GM12878 (cell line): Measurements from ENCODE around the gene GGNBP2. TPM values are rescaled to one million over a fixed set of nuclear protein-coding genes. Genes with fewer than 3 reads are reported as not detected.

Source experiments
- ATAC-seq: fragments of 200-7000 bp; cut with Tn5 transposase; 3 replicates; pipeline ENCODE4 v1.9.1; 2020; ENCODE audit warnings: mild to moderate bottlenecking, moderate library complexity
- BruUV-seq: library from RNA; stranded (reverse); fragments of 400-500 nt; replicated peaks from 2 replicates; lab custom pipeline; 2021; lab: Mats Ljungman, UMichigan
- CTCF ChIA-PET: fragments of 300-600 bp; sonication (Branson Sonifier 250); formaldehyde crosslinking; extraction: SDS; loops from one replicate; lab custom pipeline; 2021; ENCODE audit warnings: inconsistent platforms; lab: Yijun Ruan, JAX
- POLR2A ChIA-PET: fragments of 350-600 bp; formaldehyde crosslinking; extraction: SDS; loops from one replicate; lab custom pipeline; 2021; ENCODE audit warnings: inconsistent platforms; lab: Charles Lee
- RAD21 ChIA-PET: fragments of 300-600 bp; sonication (Branson Sonifier 250); formaldehyde crosslinking; loops from one replicate; lab custom pipeline; 2023; ENCODE audit warnings: antibody characterized with exemption; ENCODE audit not compliant: unreplicated experiment; lab: Charles Lee
- SMC1A ChIA-PET: fragments of 300-600 bp; sonication (Branson Sonifier 250); formaldehyde crosslinking; loops from one replicate; lab custom pipeline; 2023; ENCODE audit not compliant: unreplicated experiment, uncharacterized antibody; lab: Charles Lee
- DNase-seq: peaks from one replicate; pipeline ENCODE4 v3.0.0-alpha.2; 2011; ENCODE audit warnings: low read depth, low spot score
- FAIRE-seq: peaks from 3 replicates; lab custom pipeline; 2011; peaks lifted over from hg19 to GRCh38; lab: Jason Lieb, UNC
- H2AFZ ChIP-seq: 2 replicates; pipeline ENCODE4 v1.6.0; 2011; ENCODE audit warnings: low read depth, low read length, control low read depth; ENCODE audit not compliant: control insufficient read depth
- H3K27ac ChIP-seq: 2 replicates; pipeline ENCODE4 v1.5.1; 2011; ENCODE audit warnings: control low read depth; ENCODE audit not compliant: control insufficient read depth, insufficient read depth
- H3K27me3 ChIP-seq, 2 experiments: replicated peaks in 1 of 2; 2 replicates each; pipeline versions ENCODE4 v1.6.0 to v1.6.1; 2011; ENCODE audit warnings: low read length in 1 of 2; ENCODE audit not compliant: control insufficient read depth in 2 of 2, insufficient read depth in 2 of 2
- H3K36me3 ChIP-seq, 2 experiments: 2 replicates each; pipeline ENCODE4 v1.5.1; 2011; ENCODE audit warnings: low read length in 1 of 2; ENCODE audit not compliant: control insufficient read depth in 2 of 2, insufficient read depth in 2 of 2
- H3K4me1 ChIP-seq: 2 replicates; pipeline ENCODE4 v1.6.1; 2011; ENCODE audit warnings: mild to moderate bottlenecking, low read length, moderate library complexity, mixed read lengths; ENCODE audit not compliant: control insufficient read depth, insufficient read depth
- H3K4me2 ChIP-seq: 2 replicates; pipeline ENCODE4 v1.6.0; 2011; ENCODE audit warnings: control low read depth; ENCODE audit not compliant: control insufficient read depth, insufficient read depth
- H3K4me3 ChIP-seq: fragments of 200-600 bp; sonication (generic); 2 replicates; pipeline ENCODE4 v1.5.1; 2016
- H3K79me2 ChIP-seq: 2 replicates; pipeline ENCODE4 v1.6.0; 2011; ENCODE audit warnings: low read length; ENCODE audit not compliant: control insufficient read depth, insufficient read depth
- H3K9ac ChIP-seq: 2 replicates; pipeline ENCODE4 v1.8.0; 2011; ENCODE audit warnings: low read length, control low read depth, mixed read lengths; ENCODE audit not compliant: control insufficient read depth, insufficient read depth
- H3K9me3 ChIP-seq: replicated peaks from 3 replicates; pipeline ENCODE4 v1.5.1; 2011; ENCODE audit warnings: mild to moderate bottlenecking, low read length; ENCODE audit not compliant: control insufficient read depth, insufficient read depth
- H4K20me1 ChIP-seq: 2 replicates; pipeline ENCODE4 v1.6.0; 2011; ENCODE audit not compliant: control insufficient read depth, insufficient read depth
- ATF2 ChIP-seq: IDR thresholded peaks from 2 replicates; pipeline ENCODE4 v1.6.1; 2012; ENCODE audit warnings: low read length, inconsistent platforms
- EGR1 ChIP-seq, 2 experiments: IDR thresholded peaks; 1 replicate in 1 of 2; 2 replicates in 1 of 2; pipeline ENCODE4 v1.6.1; 2011 to 2012; ENCODE audit warnings: low read depth in 2 of 2, low read length in 2 of 2, borderline replicate concordance in 1 of 2, mild to moderate bottlenecking in 1 of 2, moderate library complexity in 1 of 2
- NFYA ChIP-seq: IDR thresholded peaks from 2 replicates; pipeline ENCODE4 v1.6.1; 2011; ENCODE audit warnings: low read depth, mild to moderate bottlenecking, low read length, improper control_type of control experiment, borderline replicate concordance
- RB1 ChIP-seq: fragments of 450-650 bp; formaldehyde crosslinking; IDR thresholded peaks from 2 replicates; pipeline ENCODE4 v1.6.1; 2017; ENCODE audit warnings: mild to moderate bottlenecking, borderline replicate concordance
- SIN3A ChIP-seq: IDR thresholded peaks from 2 replicates; pipeline ENCODE4 v1.6.1; 2012; ENCODE audit warnings: low read depth, low read length, improper control_type of control experiment
- SREBF1 ChIP-seq: IDR thresholded peaks from 2 replicates; pipeline ENCODE4 v1.6.1; 2012; ENCODE audit warnings: mild to moderate bottlenecking, low read length
- WRNIP1 ChIP-seq: IDR thresholded peaks from 2 replicates; pipeline ENCODE4 v1.6.1; 2011; ENCODE audit warnings: low read depth, low read length, improper control_type of control experiment, borderline replicate concordance
- ZSCAN29 ChIP-seq: fragments of 450-650 bp; IDR thresholded peaks from 2 replicates; pipeline ENCODE4 v1.6.1; 2017; ENCODE audit warnings: mild to moderate bottlenecking, moderate library complexity
- WGBS: methylation state at CpG from one replicate; pipeline ENCODE4 v1.1.6; 2016; ENCODE audit warnings: low lambda C conversion rate; ENCODE audit not compliant: insufficient replicate concordance, insufficient coverage; ENCODE audit errors: missing lambda C conversion rate; 5-methylcytosine and 5-hydroxymethylcytosine counted together
- in situ Hi-C: fragments of 300-500 bp; cut with MboI; formaldehyde crosslinking; loops from 9 replicates; pipeline ENCODE4 v1.14.3; 2018; ENCODE audit warnings: mixed read lengths
- intact Hi-C: fragments of 100-400 bp; cut with micrococcal nuclease; formaldehyde crosslinking; loops from one replicate; pipeline ENCODE4 v1.14.2; 2022; ENCODE audit not compliant: unreplicated experiment
- polyA plus RNA-seq, 11 experiments: library from polyadenylated mRNA; depleted of rRNA in 4 of 11; unstranded in 6 of 11; stranded (reverse) in 5 of 11; fragments of >200 nt; fragmentation: Nextera tagmentation in 4 of 11; fragmentation: Illumina TruSeq in 1 of 11; extraction: Ambion mirVana in 4 of 11; extraction: Trizol in 1 of 11; gene quantifications; 1 replicate in 1 of 11; 2 replicates in 10 of 11; pipeline versions ENCODE4 v1.2.1 to v1.2.3, GENCODE V29; 2011 to 2016; ENCODE audit warnings: inconsistent platforms in 2 of 11, missing spikeins in 2 of 11, low read depth in 1 of 11
- total RNA-seq, 4 experiments: library from RNA; depleted of rRNA in 3 of 4; stranded (reverse); fragments of >200 nt in 3 of 4; fragmentation: Illumina TruSeq in 1 of 4; extraction: Trizol in 1 of 4; gene quantifications; 2 replicates each; pipeline versions ENCODE4 v1.2.1 to v1.2.3, GENCODE V29; 2013 to 2021

GGNBP2 gene
- total and polyA plus RNA-seq, 10 of the 15 experiments (the other 5 are each of a cell fraction or from before 2014, with no cell fraction given), result 36.3 to 82.0 (median 50.0) TPM

GRCh38 chr17:36594626-36595401 is 50.1 kb downstream of the GGNBP2 start:
- ATAC-seq (no peak), DNase-seq (no peak), FAIRE-seq (no peak)
- no peak for TF ChIP-seq ZSCAN29
- no peak for TF ChIP-seq SIN3A
- TF ChIP-seq WRNIP1, result no peak
- no peak for TF ChIP-seq ATF2
- no peak for TF ChIP-seq EGR1 (IDR thresholded peaks at IDR 0.05; ENCODE audit: borderline replicate concordance in 1 of 2, low read depth in 2 of 2, low read length in 2 of 2)
- no peak for TF ChIP-seq RB1
- no peak for TF ChIP-seq NFYA
- no peak for TF ChIP-seq SREBF1
- no peak overlapping the region for H3K9ac ChIP-seq
- no peaks in the 10 kb centered on the region for H4K20me1 ChIP-seq
- no TSS peak for BruUV-seq
- intact Hi-C loops (no loop called here), in situ Hi-C loops (no loop called here)
- no peaks in the 10 kb centered on the region for H3K27me3 ChIP-seq
- H3K79me2 ChIP-seq, result no peaks in the 10 kb centered on the region
- H3K27ac ChIP-seq, result no peak overlapping the region
- RAD21 ChIA-PET, result interaction anchor here (3.7 kb wide), 1 partner anchor 7 kb away, joined by 18 read pairs; the partner anchor contains the start of gene MRM1
- H3K4me3 ChIP-seq, result no peak overlapping the region
- 77% methylated on average over 13 of the region's 13 CpGs for WGBS
- H2AFZ ChIP-seq, result no peak overlapping the region
- POLR2A ChIA-PET, result interaction anchor here (0.5 to 2.7 kb wide), 3 partner anchors 8 to 1750 kb away, joined by 4 to 15 read pairs (median 4); partner anchors contain the start of gene MRM1
- CTCF ChIA-PET, result interaction anchor here (0.8 to 1.7 kb wide), 2 partner anchors 9 to 641 kb away, joined by 3 to 4 read pairs; no protein-coding TSS in a partner anchor
- H3K4me2 ChIP-seq, result no peak overlapping the region
- H3K36me3 ChIP-seq, result no peaks in the 10 kb centered on the region; a peak in 1 of 4 replicates
- SMC1A ChIA-PET, result interaction anchor here (2.5 to 2.8 kb wide), 2 partner anchors 8 to 44 kb away, joined by 7 to 15 read pairs; partner anchors contain the start of gene MRM1
- H3K4me1 ChIP-seq, result peaks cover 16% of the 10 kb centered on the region
- no peaks in the 10 kb centered on the region for H3K9me3 ChIP-seq
